Stimulated activated naive CD8-positive, alpha-beta T cell treated with anti-CD3 and anti-CD28 coated beads, Interleukin-15, Interleukin-2, amounts not matched to agents 100 U/mL and 50 U/mL, for 24 hours (primary cell): ENCODE measurements around the gene IDI1.
"Not testable (repeated sequence)": the region's sequence is repeated elsewhere in the genome, so short reads cannot be mapped to it uniquely, and the experiment has no call there.

Source experiments
- ATAC-seq: fragments of 150-1000 bp; cut with Tn5 transposase; one replicate; pipeline ENCODE4 v1.10.0; 2021
- DNase-seq: peaks from one replicate; pipeline ENCODE4 v3.0.0; 2021

IDI1 gene

DNA sequence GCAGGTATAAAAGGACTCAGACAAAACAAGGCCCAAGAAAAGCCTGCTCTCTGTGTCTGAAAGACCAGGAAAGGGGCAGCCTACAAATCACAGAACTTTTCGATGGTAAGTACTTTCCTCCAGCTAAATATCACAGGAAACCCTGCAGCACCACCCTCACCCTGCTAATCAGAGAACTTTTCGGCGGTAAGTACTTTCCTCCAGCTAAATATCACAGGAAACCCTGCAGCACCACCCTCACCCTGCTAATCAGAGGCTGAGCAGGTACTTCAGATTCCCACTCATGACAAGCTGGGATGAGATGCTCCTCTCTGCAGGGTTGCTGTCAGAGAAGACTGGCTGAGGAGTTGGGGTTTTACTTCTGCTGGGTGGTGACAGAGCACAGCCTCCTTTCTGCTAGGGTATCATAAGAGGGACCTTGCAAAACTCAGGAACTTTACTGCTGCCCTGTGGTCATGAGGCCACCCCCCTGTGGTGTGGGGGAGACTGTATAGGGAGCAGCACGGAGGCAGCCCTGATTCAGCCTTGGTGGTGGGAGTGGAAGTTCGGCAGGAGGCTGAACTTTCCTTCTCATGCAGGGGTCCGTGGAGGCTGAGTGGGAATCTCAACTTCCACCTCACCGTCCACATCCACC, 14.4 kb upstream of the IDI1 start:
- ATAC-seq, result peak; percentile 83
- DNase-seq, result peak; percentile 34

DNA sequence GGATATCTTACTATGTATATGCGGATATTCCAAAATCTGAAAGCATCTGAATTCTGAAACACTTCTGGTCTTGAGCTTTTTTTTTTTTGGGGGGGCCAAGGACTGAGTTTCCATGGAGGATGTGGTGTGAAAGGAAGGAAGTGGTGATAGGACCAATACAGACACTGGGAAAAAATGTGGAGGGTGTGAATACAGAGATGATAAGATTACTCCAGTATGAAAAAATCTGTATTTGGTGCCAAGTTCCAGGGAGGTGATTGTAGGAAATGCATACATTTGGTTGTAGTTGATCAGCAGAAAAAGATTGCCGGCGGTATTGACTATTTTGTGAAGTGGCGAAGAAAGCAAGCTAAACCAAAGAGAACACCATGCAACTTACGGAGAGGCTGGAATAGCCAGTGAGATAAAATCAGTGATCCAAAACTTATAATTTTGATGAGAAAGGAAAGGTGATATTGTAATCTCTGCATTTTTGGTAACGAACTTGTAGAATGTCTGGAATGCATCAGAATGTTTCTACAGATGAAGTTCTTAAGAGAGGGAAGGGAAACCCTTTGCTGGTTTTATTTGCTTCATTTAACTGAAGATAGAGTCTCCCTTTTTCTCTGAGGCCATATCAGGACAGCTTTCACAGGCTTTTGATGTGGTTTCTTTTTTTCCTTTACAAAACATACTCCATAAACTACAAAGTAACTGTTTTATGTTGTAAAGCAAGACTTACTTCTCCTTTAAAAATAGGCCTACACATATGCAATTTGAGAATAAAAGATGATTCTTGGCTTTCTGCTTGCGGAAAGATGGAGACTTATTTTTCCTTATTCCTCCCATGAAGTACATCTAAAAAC, 13.2 kb upstream of the IDI1 start:
- ATAC-seq (no peak), DNase-seq (no peak)

DNA sequence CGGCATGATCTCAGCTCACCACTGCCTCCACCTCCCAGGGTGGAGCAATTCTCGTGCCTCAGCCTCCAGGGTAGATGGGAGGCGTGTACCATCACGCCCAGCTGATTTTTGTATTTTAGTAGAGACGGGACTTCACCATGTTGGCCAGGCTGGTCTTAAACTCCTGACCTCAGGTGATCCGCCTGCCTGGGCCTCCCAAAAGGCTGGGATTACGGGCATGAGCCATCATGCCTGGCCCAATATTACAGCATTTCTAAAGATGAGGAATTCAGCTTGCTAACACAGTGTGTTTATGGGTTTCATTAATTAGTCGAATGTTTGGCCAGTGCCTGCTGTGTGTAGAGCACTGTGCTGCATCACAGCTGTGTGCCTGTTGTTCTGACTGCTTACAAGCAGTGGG, 11.0 kb upstream of the IDI1 start:
- ATAC-seq, result no peak
- no peak for DNase-seq

DNA sequence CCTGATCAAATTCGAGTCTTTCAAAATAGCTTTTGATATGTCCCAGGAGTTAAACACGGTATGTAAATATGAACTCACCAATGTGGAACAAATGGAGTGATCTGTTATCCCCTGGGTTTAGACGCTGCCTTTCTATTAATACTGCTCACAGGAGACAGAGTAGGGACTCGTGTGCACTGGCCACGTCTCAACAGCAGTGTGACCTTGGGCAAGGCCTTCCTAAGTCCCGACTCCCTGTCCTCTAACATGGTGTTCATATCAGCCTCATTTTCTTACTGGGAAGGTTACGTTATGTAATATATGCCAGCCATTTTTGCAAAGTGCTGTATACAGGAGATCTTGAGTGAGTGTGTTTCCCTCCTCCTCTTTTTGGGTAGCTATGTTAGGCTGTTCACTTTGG, 9.1 kb upstream of the IDI1 start:
- no peak for ATAC-seq
- DNase-seq, result no peak

DNA sequence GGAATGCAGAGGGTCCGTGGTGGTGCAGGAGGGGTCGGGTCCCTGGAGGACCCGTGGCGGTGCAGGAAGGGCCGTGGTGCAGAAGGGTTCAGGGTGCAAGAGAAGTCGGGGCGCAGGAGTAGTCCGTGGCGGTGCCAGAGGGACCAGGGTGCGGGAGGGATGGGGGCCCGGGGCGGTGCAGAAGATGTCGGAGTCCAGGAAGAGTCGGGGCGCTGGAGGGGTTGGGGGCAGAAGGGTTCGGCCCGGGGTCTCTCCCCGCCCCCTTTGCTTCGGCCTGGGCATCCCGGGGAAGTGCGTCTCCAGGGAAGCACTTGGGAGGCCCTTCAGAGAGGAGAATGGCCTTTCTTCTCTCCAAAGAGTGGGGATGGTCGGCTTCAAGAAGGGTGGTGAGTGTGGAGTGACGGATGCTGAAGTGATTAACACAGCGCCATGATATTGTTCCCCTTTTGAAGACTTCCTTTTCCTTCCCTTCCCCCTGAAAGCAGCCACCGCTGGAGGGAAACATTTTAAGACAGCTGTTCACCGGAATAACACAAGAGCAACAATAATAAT, 8.3 kb upstream of the IDI1 start:
- DNase-seq (no peak), ATAC-seq (peak; percentile 10)

DNA sequence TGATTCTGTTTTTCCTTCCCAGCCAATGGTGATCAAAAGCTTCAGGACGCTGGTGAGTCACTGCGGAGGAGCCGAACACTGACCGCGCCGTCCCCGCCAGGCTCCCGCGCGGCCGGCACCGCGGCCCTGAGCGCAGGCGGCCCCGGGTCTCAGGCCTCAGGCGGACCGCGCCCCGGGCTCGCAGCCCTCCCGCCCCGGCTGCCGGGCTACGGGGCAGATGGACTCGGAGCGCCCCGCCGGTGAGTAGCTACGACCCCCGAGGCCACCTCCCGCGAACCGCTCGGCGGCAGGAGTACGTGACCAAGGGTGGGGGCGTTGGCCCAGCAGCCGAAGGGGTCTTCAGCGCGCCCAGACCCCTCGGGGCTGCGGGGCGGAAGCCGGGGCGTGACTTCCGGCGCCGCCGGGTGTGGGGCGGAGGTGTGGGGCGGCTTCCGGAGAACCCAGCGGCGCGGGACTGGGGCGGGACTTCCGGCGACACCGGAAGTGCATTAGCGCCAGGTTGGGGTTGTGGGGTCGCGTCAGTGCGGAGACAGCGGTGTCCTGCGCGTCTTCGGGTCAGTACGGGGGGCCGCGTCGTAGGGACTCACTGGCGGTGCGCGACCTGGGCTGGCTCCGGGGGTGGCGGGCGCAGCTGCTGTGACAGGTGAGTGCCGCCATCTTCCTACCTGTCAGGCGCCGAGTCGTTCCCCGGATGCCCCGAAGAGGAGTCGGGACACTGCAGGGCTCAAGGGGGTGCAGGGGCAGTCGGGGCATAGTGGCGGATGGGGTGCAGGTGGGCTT, 7.6 kb upstream of the IDI1 start, which contains the start of gene WDR37:
Gene WDR37 (plus strand): TSS at position 60 of the 780 bp plus-strand sequence. CDS start 15,771 bp downstream, outside the sequence.
- ATAC-seq, result peak; percentile 97
- DNase-seq, result peak; percentile 94

DNA sequence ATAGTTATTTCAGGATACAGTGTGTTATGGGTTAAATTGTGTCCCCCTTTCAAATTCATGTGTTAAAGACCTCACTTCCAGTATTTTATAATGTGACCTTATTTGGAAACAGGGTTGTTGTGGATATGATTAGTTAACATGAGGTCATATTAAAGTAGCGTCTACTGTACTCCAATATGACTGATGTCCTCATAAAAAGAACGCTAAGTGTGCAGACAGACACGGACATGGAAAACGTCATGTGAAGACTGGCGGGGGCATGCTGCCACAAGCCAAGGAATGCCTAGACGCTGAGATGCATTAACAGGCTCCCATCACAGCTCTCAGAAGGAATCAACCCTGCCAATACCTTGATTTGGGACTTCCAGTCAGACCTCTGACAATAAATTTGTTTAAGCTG, 5.8 kb upstream of the IDI1 start:
- DNase-seq (no peak), ATAC-seq (no peak)

DNA sequence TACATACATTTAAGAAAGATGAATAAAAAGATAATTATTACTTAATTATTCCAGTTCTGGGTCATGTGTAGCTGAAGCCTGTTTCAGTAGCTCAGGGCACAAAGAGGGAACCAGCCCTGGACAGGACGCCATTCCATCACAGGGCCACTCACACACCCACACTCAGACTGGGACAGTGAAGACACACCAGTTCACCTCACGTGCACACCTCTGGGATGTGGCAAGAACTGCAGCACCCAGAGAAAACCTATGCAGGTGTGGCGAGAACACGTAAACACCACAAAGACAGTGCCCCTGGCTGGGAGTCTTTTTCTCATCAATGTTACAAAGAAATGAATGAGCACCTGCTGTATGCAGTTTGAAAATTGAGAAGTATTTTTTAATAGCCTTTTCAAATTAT, 1.6 kb upstream of the IDI1 start:
- no peak for DNase-seq
- no peak for ATAC-seq

DNA sequence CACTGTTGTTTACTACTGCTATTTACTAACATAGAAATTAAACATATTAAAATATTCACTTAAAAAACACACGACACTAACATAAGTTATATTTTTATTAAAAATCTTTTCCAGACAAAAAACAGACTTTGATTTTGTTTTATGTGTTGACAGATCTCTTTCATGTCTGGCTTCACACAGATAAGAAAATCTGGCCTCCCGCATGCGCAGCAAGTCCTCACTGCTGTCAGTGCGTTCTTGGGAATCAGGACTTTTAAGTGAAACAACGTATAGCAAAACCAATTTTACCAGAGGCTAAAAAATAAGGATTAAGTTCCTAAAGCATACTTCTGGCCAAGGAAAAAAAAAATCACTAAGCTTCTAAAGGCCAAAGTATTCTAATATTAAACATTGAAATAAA, 1.2 kb upstream of the IDI1 start:
- DNase-seq (no peak), ATAC-seq (no peak)

DNA sequence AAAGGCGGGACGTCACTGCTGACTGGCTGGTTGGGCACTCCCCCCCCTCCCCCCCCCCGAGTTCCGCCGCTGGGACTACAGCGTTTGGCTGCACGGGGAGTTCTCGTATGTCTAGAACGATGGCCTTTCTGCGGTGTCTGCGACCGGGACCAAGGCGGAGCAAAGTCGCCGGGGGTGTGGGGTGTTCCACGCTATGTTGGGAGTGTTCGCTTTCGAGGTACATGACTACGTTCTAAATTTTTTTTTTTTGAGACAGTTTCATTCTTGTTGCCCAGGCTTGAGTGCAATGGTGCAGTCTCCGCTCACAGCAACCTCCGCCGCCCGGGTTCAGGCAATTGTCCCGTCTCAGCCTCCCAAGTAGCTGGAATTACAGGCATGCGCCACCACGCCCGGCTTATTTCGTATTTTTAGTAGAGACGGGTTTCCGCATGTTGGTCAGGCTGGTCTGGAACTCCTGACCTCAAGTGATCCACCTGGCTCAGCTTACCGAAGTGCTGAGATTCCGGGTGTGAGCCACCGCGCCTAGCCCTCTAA, 573 bp upstream of the IDI1 start:
- ATAC-seq, result no peak
- DNase-seq, result no peak

DNA sequence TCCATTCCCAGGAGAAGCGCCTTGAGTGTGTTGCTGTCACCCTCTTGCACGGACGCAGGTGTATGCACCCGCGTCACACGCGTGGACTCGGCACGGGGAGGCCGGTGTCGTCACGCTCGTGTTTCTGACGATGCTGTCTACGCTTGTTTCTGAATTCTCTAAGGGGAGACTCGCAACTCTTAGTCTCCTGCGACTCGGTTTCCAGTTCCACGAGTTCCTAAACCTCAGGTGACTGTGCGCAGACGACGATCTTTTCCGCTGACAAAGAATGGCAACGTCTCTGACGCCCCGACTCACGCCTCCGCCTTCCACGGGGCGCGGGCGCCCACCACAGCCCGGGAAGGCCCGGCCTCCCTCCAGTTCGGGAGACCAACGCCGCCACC, 579 bp downstream of the IDI1 start:
- DNase-seq, result no peak
- ATAC-seq, result peak; percentile 7

DNA sequence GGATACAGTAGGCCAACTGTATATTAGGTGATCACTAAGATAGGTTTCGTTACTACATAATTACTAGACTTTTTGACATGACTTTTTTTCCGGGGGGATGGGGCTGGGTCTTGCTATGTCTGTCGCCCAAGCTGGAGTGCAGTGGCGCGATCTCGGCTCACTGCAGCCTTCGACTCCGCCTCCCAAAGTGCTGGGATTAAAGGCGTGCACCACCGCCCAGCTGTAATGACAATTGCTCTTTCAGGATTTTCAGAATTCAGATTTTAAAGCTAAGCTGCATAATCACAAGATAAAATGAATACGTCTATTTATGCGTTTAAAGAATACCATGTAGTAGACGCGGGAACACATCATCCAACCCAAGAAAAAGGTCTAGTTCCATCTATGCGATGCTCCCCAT, 982 bp downstream of the IDI1 start:
- DNase-seq, result peak; percentile 38
- ATAC-seq, result no peak

DNA sequence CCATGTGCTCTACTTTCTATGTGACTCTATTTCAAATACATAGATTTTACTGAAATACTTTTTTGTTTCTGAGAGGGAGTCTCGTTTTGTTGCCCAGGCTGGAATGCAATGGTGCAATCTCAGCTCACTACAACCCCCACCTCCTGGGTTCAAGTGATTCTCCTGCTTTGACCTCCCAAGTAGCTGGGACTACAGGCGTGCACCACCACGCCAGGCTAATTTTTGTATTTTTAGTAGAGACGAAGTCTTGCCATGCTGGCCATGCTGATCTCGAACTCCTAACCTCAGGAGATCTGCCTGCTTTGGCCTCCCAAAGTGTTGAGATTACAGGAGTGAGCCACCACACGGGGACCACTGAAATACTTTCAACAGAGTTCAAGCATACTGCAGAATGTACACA, 3.5 kb downstream of the IDI1 start:
- no peak for DNase-seq
- no peak for ATAC-seq

DNA sequence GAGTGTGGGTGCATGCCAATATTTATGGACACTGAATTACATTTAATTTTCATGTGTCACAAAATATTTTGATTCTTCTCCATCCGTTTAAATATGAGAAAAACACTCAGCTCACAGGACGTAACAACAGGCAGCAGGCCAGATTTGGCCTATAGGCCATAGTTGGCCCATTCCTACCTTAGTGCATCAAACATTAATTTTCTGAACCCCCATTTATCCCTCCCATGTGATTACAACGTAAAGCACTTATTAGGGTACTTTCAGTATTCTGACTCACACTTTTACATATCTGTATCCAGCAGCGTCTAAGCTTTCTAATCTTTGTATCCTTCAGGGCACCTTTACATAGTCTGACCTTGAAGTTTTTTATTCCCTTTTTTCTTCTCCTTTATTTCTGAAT, 4.0 kb downstream of the IDI1 start:
- ATAC-seq, result no peak
- no peak for DNase-seq

DNA sequence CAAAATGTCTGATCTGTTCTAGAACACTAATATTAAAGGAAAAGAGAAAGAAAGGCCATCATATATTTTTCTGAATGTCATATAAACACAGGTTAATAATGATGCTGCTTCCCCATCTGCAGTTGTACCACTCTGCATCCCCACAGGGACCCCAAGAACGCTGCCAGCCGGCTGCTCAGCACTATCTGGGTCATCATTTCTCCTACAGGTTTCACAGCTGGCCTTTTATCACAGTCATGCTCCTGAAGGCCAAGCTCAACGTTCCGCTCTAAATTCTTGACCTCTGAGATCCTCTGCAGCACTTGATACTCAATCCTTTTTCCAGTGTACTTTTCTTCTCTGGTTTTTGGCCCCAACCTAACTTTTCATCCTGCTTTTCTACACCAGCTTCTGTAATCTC, 4.8 kb downstream of the IDI1 start:
- DNase-seq (no peak), ATAC-seq (no peak)

DNA sequence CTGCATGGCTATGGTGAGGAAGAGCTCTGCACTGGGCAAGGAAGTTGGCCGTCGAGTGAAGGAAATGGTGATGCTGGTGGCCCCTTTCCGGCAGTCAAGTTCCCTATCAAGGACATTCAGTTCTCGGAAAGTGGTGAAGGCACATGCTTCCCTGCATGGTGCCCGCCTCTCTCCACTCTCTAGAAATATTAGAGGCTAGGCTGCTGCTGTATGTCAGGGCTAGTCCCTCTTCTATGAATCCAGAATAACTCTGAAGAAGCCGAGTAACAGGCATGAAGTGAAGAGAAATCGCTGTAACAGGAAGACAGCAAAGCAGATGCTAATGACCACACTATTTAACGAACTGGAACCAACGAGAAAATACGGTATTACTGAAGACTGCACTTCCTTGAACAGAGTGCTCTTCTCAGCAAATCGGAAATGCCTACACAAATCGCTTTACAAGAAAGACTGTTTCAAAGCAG, 5.4 kb downstream of the IDI1 start:
- DNase-seq (no peak), ATAC-seq (peak; percentile 17)

DNA sequence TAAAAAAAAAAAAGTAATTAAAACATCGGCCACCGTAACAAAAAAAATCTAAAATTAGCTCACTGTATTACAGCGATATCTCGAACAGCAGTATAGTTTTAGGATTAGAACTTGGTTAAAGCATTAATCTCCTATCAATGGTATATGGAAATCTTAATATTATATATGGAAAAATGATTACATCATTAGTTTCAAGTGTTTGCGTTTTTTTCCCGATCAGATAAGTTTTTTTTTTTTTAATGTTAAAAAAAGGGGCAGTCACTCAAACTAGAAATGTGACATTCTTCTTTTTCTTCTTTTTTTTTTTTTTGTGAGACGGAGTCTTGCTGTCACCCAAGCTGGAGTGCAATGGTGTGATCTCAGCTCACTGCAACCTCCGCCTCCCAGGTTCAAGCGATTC, 7.4 kb downstream of the IDI1 start:
- DNase-seq (no peak), ATAC-seq (no peak)

DNA sequence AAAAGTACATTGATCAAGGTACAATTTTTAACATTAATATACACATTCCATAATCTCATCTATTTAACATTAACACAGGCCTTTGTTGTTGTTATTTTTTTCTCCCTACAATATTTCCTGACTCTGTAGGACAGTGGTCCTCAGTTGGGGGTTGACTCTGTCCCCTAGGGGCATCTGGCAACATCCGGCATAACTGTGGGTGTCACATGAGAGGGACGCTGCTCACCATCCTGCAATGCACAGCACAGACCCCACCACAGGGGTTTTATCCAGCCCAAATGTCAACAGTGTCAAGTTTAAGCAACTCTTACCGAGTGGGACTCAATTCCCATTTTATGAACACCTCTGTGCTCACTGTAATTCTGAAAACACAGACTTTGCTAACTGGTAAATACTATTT, 8.8 kb downstream of the IDI1 start:
- ATAC-seq (no peak), DNase-seq (no peak)

DNA sequence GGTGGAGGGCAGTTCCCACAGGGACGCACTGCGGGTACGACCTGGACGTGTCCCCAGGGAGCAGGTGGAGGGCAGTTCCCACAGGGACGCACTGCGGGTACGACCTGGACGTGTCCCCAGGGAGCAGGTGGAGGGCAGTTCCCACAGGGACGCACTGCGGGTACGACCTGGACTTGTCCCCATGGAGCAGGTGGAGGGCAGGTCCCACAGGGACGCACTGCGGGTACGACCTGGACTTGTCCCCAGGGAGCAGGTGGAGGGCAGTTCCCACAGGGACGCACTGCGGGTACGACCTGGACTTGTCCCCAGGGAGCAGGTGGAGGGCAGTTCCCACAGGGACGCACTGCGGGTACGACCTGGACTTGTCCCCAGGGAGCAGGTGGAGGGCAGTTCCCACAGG, 10.2 kb downstream of the IDI1 start:
- not testable (repeated sequence) for DNase-seq, ATAC-seq

DNA sequence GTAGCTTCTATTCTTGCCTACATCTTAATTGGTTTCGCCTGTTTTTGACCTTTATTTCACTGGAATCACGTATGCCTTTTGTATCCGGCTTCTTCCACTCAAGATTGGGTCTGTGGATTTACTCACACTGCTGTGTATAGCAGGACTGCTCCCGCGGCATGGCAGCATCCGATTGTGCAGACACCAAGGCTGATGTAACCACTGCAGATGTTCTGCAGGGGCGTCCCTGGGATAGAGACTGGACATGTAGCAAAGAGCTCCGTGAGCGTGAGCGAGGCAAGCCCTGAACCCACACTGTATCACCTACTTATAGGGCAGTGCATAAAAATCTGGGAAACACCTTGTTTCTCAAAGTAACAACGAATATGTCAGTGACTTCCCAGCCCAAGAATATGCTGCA, 11.8 kb downstream of the IDI1 start:
- ATAC-seq (no peak), DNase-seq (no peak)

DNA sequence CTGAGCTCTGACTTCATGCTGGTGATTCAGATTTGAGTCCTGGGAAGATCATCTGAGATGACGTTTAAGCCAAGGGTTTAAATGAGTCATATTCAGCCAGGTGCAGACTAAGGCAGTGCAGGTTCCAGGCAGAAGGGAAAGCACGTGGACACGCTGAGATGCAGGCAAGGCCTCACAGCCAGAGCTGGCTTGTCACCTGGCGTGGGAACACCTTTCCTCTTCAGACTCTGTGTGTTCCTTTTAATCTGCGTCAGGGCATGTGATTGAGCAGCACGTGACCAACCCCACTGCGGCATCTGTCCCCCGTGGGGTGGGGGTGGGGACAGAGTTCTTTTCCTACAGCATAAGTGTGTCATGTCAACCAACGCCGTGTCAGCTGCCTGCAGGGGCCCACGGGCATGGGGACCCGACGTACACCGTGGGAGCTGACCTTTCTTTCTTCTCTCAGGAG, 12.6 kb downstream of the IDI1 start:
- DNase-seq (no peak), ATAC-seq (peak; percentile 63)

DNA sequence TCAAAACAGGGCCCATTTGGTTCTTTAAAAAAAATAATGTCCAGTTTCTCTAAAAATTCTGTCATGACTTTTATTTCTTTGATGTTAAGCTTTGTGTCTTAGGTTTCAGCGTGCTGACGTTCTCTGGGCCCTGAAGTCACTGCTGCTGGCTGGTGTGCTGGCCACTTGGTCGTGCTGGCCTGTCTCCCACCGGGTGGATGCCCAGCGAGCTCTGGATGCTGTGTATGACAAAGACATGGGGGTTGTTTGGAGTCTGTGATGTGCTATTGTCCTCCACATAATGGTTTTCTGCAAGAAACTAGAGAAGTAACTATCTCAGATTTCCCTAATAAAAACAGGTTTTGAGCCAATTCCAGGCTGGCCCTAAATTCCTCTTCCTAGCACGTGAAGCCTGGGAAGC, 13.7 kb downstream of the IDI1 start:
- ATAC-seq (no peak), DNase-seq (no peak)
